HG03439 (cell line): Measurements from ENCODE around the gene ECI2.

Source experiments
- ATAC-seq: cut with Tn5 transposase; IDR thresholded peaks from one replicate; pipeline ENCODE4 v1.9.1; 2021; ENCODE audit warnings: mild to moderate bottlenecking, moderate library complexity; ENCODE audit not compliant: unreplicated experiment

Gene ECI2

GRCh38 chr6:4134841-4135664, at the start of gene ECI2:
ECI2 (minus strand) TSS chr6:4135575; CDS start chr6:4135560, 15 bp downstream.
- ATAC-seq, result peak; percentile 51

- no peak for ATAC-seq
Observed at GRCh38 chr6:4180652-4181255, 45.4 kb upstream of the ECI2 start.

- ATAC-seq, result no peak
Observed at GRCh38 chr6:4179960-4180651, 44.7 kb upstream of the ECI2 start.

GRCh38 chr6:4178737-4179333, 43.5 kb upstream of the ECI2 start:
- no peak for ATAC-seq

DNA sequence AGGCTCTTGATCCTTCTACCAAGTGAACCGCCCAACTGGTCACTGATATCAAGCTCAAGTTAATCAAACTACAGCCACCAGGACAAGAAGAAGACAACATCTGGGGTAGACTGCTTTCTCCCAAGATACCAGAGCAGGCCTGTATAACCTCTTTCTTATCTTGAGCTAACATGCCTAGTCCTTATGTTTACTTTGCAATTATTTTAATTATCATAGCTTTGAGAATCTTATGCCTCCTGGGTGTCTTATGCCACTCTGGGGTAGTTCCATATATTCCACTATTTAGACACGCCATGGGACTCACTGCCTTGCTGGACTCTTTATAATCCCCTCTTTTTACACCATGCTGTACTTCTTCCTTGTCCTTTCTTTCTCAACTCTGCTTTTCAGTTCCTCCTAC, 41.5 kb upstream of the ECI2 start:
- no peak for ATAC-seq

- no peak for ATAC-seq
Observed at GRCh38 chr6:4174042-4174441, 38.7 kb upstream of the ECI2 start.

- ATAC-seq, result no peak
Observed at GRCh38 chr6:4172368-4172767, 37.0 kb upstream of the ECI2 start.

GRCh38 chr6:4170297-4170696, 34.9 kb upstream of the ECI2 start:
- ATAC-seq, result no peak

GRCh38 chr6:4169028-4169789, 33.8 kb upstream of the ECI2 start:
- no peak for ATAC-seq

DNA sequence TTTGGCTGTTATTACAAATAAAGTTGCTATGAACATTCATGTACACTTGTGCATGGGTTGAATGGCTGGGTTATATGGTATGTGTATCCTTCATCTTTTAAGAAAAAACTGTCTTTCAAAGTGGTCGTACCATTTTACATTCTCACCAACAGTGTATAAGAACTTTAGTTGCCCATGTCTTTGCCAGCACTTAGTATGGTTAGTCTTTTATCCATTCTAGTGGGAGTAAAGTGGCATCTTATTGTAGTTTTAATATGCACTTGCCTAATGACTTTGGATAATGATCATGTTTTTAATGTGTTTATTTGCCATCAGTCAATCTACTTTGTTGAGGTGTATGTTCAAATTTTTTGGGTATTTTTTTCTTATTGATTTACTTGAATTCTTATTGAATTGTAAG, 32.5 kb upstream of the ECI2 start:
- no peak for ATAC-seq

DNA sequence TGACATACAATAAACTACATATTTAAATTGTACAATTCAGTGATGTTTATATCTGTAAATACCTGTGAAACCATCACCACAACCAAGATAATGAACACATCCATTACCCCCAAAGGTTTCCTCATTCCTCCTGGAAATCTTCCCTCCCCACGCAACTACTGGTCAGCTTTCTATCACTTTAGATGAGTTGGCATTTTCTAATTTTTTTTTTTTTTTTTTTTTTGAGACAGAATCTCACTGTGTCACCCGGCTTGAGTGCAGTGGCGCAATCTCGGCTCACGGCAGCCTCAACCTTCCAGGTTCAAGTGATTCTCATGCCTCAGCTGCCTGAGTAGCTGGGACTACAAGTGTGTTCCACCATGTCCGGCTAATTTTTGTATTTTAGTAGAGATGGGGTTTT, 31.7 kb upstream of the ECI2 start:
- ATAC-seq, result no peak

GRCh38 chr6:4164456-4164855, 29.1 kb upstream of the ECI2 start:
- ATAC-seq, result no peak

DNA sequence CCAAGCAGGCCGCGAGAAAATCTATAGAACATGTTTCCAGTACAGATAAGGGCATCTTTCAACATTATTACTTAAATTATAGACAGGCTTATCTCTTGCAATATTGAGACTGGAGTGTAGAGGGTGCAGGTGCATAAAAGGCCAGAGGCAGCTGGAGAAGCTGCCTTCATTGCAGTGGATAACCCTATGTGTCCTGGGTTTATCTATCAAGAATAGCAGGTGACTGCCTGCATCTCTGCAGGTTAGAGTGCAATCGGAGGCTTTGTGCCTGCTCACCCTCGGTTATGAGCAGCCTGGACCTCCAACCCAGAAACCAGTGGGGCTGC, 28.7 kb upstream of the ECI2 start:
- ATAC-seq, result no peak

DNA sequence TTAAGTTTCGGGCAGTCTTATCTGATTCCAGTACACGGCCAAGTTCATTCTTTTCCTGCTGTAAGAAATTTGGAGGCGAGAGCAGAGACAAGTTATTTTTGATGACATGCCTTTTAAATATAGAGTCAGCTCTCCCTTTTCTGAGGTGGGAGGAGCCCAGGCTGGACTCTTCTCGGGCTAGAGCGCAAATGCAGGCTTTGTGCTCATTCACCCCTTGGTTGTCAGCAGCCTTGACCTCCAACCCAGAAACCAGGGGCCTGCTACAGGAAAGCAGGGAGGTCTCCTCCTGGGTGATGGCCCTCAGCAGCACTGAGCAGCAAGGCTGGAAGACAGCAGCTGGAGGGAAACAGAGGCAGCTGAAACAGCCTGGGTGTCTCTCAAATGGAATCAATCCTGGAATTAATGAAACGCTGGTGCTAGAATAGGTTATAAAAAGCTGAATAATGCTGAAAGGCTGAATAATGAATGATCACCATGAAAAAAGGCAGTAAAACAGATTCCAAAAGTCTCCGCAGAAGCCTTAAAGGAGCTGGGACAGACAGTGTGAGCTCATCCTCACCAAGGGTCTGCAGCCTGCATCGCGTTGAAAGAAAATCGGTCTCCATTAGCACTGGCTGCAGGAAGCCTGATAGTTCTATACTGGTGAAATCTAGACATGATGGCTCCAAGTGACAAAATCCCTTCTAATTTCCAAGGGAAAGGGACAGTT, 28.2 kb upstream of the ECI2 start:
- no peak for ATAC-seq

GRCh38 chr6:4162370-4162769, 27.0 kb upstream of the ECI2 start:
- ATAC-seq, result no peak

DNA sequence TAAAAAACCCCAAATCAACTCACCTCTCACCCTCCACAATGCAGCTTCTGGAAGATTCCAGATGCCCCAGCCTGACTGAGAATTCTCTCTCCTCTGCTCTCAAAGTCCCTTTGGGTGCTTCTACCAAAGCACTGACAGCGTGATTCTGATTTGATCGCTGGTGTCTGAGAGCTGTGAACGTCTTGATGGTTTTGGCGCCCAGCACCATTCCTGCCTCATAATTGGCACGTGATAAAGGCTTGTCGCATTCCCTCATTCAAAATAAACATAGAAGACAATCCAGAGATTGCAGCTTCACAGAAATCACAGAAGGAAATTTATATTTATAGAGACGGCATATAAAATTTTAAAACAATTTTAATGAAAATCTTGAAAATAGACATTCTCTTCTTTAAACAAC, 24.1 kb upstream of the ECI2 start:
- ATAC-seq, result no peak

DNA sequence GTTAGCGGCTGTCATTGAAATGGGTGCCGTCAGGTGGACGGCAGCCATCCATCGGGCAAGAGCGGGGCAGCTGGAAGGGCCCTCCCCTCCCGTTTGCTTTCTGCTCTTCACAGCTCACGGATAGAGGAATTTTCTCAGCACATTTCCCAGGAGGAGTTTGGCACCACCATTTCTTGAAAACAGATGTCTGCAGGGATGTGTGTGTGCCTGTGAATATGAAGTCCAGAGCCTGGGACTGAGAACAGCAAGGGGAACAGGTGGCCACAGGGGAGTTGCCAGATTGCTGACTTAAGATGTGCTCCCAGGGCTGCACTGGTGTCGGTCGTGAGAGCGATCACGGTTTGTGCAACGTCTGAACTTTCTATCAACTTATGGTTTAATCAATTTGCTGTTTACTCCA, 22.1 kb upstream of the ECI2 start:
- no peak for ATAC-seq

GRCh38 chr6:4155848-4156466, 20.6 kb upstream of the ECI2 start:
- ATAC-seq, result peak; percentile 87

DNA sequence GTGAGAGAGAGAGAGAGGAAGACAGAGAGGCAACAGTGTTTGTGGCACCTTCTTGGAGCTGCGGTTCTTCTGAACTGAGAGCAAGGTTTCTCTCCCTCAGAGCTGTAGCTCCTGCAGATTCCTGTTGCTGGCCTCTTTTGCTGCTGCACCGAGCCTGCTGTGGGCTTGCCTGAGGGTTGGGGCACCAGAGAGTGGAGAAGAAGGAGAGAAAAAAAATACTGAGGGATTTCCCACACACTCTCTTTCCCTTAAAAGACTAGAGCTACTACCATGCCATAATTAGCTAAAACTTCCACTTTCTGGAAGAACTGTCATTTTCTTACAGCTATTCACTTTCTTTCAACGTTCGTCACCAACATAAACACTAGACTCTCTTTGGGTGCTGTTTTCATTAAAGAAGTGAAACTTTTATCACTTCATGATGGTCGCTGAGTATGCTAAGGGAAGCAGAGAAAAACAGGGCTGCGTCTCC, 18.2 kb upstream of the ECI2 start:
- no peak for ATAC-seq

- no peak for ATAC-seq
Observed at GRCh38 chr6:4145083-4145482, 9.7 kb upstream of the ECI2 start.
